ENCODE measurements around the gene EXOC2. TPM values are rescaled to one million over a fixed set of nuclear protein-coding genes. Genes with fewer than 3 reads are reported as not detected.

The EXOC2 gene
- total and polyA plus RNA-seq, 10 of the 15 experiments (the other 5 are each of a cell fraction or from before 2014, with no cell fraction given): 8.7 to 32.8 (median 20.7) TPM

DNA sequence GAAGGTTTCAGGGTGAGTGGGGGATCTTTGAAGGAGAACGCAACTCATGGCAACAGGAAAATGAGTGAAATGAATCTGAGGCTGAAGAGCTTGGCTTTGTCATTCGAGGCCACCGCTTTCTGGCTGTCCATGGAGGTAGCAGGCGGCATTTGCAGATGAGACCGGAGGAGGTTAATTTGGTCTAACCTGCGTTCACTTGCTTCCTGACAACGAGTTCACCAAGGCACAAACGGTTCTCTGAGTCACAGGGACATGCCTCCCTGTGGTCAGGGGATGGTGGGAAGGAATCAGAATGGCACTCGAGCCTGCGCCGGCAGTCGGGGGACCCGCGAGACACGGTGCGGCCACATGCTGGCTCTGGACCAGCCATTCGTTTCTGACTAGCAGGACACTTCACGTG is 226.4 kb downstream of the EXOC2 start:
- POLR2A ChIA-PET: no interaction called here
- BruUV-seq (replicated peaks): no TSS peak
- intact Hi-C loops (cut with micrococcal nuclease; ENCODE audit: unreplicated experiment): no loop called here
- Histone ChIP-seq H3K4me3 (no peak overlapping the region), H3K27me3 (replicated peaks in 1 of 2; ENCODE audit: control insufficient read depth in 2 of 2, insufficient read depth in 2 of 2, low read length in 1 of 2) (peaks cover 2 to 6% of the 10 kb centered on the region in 2 experiments; a peak in 3 of 4 replicates), H2AFZ (ENCODE audit: control insufficient read depth, low read depth, low read length) (no peak overlapping the region), H3K36me3 (ENCODE audit: control insufficient read depth in 2 of 2, insufficient read depth in 2 of 2, low read length in 1 of 2) (no peaks in the 10 kb centered on the region), H3K9me3 (replicated peaks; ENCODE audit: control insufficient read depth, insufficient read depth, low read length) (no peaks in the 10 kb centered on the region), H4K20me1 (ENCODE audit: control insufficient read depth, insufficient read depth) (no peaks in the 10 kb centered on the region), H3K4me2 (ENCODE audit: control insufficient read depth, insufficient read depth) (no peak overlapping the region), H3K79me2 (ENCODE audit: control insufficient read depth, insufficient read depth, low read length) (no peaks in the 10 kb centered on the region), H3K9ac (ENCODE audit: control insufficient read depth, insufficient read depth, low read length) (no peak overlapping the region), H3K27ac (ENCODE audit: control insufficient read depth, insufficient read depth) (no peak overlapping the region), H3K4me1 (ENCODE audit: control insufficient read depth, insufficient read depth, low read length) (peaks cover 16% of the 10 kb centered on the region)
- CTCF ChIA-PET: no interaction called here
- DNase-seq (ENCODE audit: low read depth, low spot score): no peak
- ATAC-seq: no peak
- WGBS (ENCODE audit: insufficient coverage, insufficient replicate concordance, low lambda C conversion rate, missing lambda C conversion rate): 69% methylated on average over 18 of the region's 18 CpGs
- in situ Hi-C loops (cut with MboI): no loop called here
- RAD21 ChIA-PET (ENCODE audit: unreplicated experiment): no interaction called here
- FAIRE-seq: no peak
- no peak for TF ChIP-seq TAF1 (IDR thresholded peaks at IDR 0.05; ENCODE audit: borderline replicate concordance, low read depth, low read length)
- no peak for TF ChIP-seq BCL11A (IDR thresholded peaks at IDR 0.05; ENCODE audit: low read depth, low read length)
- no peak for TF ChIP-seq TARDBP (IDR thresholded peaks at IDR 0.05; ENCODE audit: borderline replicate concordance)
- TF ChIP-seq RB1 (IDR thresholded peaks at IDR 0.05; ENCODE audit: borderline replicate concordance): no peak
- TF ChIP-seq JUNB (IDR thresholded peaks at IDR 0.05): no peak
- TF ChIP-seq GABPA (IDR thresholded peaks at IDR 0.05; ENCODE audit: low read depth): no peak
- SMC1A ChIA-PET (ENCODE audit: uncharacterized antibody, unreplicated experiment): no interaction called here

DNA sequence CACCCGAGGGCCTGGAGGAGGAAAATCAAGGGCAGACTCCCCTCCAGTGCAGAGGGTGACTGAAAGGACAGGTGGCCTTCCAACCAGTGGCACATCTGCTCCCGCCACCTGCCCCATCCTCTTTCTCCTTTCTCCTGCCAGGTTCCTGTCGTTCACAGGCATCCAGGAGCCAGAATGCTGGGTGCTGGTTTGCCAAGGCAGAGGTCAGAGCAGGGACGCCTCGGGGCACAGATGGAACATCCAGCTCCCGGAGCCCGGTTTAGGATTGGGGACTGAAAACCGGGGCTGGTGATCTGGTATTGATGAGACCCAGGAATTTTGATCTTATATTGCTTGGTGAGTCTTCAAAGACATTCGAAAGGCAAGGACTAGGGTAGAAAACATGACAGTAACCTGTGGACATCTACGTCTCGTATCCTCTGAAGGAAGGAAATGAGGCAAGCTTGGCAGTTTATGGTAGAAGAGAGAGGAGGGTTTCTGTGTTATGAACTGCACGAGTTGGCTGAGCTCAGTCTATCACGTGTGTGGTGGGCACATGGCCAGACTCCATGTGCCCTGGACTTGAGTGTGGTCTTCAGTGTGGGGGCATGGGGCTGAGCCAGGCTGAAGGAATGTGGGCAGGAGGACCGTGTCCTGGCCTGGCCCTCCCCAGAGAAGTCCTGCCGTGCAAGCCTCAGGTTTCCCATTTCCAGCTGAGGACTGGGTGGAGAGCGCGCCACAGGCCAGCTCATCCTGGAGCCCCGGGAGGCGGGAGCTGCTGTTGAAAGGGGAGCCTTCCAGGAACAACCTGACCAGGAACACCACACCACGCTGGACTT is 227.2 kb downstream of the EXOC2 start:
- WGBS (ENCODE audit: insufficient coverage, insufficient replicate concordance, low lambda C conversion rate, missing lambda C conversion rate): 42% methylated on average over 20 of the region's 20 CpGs
- no peak overlapping the region for H2AFZ ChIP-seq (ENCODE audit: control insufficient read depth, low read depth, low read length)
- intact Hi-C loops (cut with micrococcal nuclease; ENCODE audit: unreplicated experiment) (no loop called here), in situ Hi-C loops (cut with MboI) (no loop called here)
- DNase-seq (ENCODE audit: low read depth, low spot score) (no peak), ATAC-seq (no peak), FAIRE-seq (no peak)
- no peaks in the 10 kb centered on the region for H3K36me3 ChIP-seq (ENCODE audit: control insufficient read depth in 2 of 2, insufficient read depth in 2 of 2, low read length in 1 of 2)
- no peaks in the 10 kb centered on the region for H4K20me1 ChIP-seq (ENCODE audit: control insufficient read depth, insufficient read depth)
- ChIA-PET RAD21 (ENCODE audit: unreplicated experiment) (no interaction called here), POLR2A (no interaction called here), SMC1A (ENCODE audit: uncharacterized antibody, unreplicated experiment) (interaction anchor here (1.2 kb wide), 1 partner anchor 19 kb away, joined by 3 read pairs; no protein-coding TSS in a partner anchor), CTCF (interaction anchor here (1.1 kb wide), 1 partner anchor 34 kb away, joined by 3 read pairs; no protein-coding TSS in a partner anchor)
- H3K79me2 ChIP-seq (ENCODE audit: control insufficient read depth, insufficient read depth, low read length): no peaks in the 10 kb centered on the region
- no peaks in the 10 kb centered on the region for H3K9me3 ChIP-seq (replicated peaks; ENCODE audit: control insufficient read depth, insufficient read depth, low read length)
- no peak overlapping the region for H3K4me2 ChIP-seq (ENCODE audit: control insufficient read depth, insufficient read depth)
- H3K4me3 ChIP-seq: no peak overlapping the region
- TF ChIP-seq KAT2A (conservative IDR thresholded peaks at IDR 0.05; ENCODE audit: control insufficient read depth, low read depth, low read length) (no peak), JUNB (IDR thresholded peaks at IDR 0.05) (no peak), ZNF24 (IDR thresholded peaks at IDR 0.05) (no peak), NBN (IDR thresholded peaks at IDR 0.05) (no peak), ZNF217 (IDR thresholded peaks at IDR 0.05) (no peak), IRF4 (IDR thresholded peaks at IDR 0.05; ENCODE audit: low read depth, low read length) (no peak), PML (IDR thresholded peaks at IDR 0.05; ENCODE audit: low read length) (no peak), ZNF274 (IDR thresholded peaks at IDR 0.05; ENCODE audit: insufficient read depth, insufficient read length) (no peak), YBX1 (IDR thresholded peaks at IDR 0.05) (no peak), IKZF2 (IDR thresholded peaks at IDR 0.05) (no peak), CBX5 (IDR thresholded peaks at IDR 0.05; ENCODE audit: low read depth) (no peak), SUPT20H (IDR thresholded peaks at IDR 0.05; ENCODE audit: borderline replicate concordance, control insufficient read depth, low read depth, low read length) (no peak), NFXL1 (IDR thresholded peaks at IDR 0.05; ENCODE audit: borderline replicate concordance) (no peak)
- BruUV-seq (replicated peaks): no TSS peak
- peaks cover 9% of the 10 kb centered on the region for H3K4me1 ChIP-seq (ENCODE audit: control insufficient read depth, insufficient read depth, low read length)
- H3K27me3 ChIP-seq (replicated peaks in 1 of 2; ENCODE audit: control insufficient read depth in 2 of 2, insufficient read depth in 2 of 2, low read length in 1 of 2): peaks cover 2 to 6% of the 10 kb centered on the region in 2 experiments; a peak in 3 of 4 replicates
- no peak overlapping the region for H3K9ac ChIP-seq (ENCODE audit: control insufficient read depth, insufficient read depth, low read length)
- H3K27ac ChIP-seq (ENCODE audit: control insufficient read depth, insufficient read depth): no peak overlapping the region
